Right lobe of liver (tissue), 6 donors: ENCODE measurements around the gene APMAP. TPM values are rescaled to one million over a fixed set of nuclear protein-coding genes. Genes with fewer than 3 reads are reported as not detected.

Experiments
- ATAC-seq, 4 donors: fragments of 200-7000 bp; cut with Tn5 transposase; one replicate each; pipeline ENCODE4 v1.9.1; 2020; ENCODE audit warnings: mild to moderate bottlenecking in 4 of 4, moderate library complexity in 4 of 4
- DNase-seq, 3 donors: peaks; one replicate each; pipeline ENCODE4 v3.0.0-alpha.2; 2020
- H3K27ac ChIP-seq, 3 donors: fragments of 200-600 bp; one replicate each; pipeline ENCODE4 v1.8.0; 2022
- H3K27me3 ChIP-seq, 2 donors: fragments of 200-600 bp; one replicate each; pipeline ENCODE4 v1.8.0; 2022
- H3K36me3 ChIP-seq, 4 donors: fragments of 200-600 bp; sonication (generic) in 1 of 4; one replicate each; pipeline versions ENCODE4 v1.5.1 to v1.8.0; 2017 to 2022; ENCODE audit warnings: control low read depth in 1 of 4
- H3K4me1 ChIP-seq, 4 donors: fragments of 200-600 bp; sonication (generic) in 1 of 4; one replicate each; pipeline versions ENCODE4 v1.5.1 to v1.8.0; 2017 to 2022; ENCODE audit warnings: control low read depth in 1 of 4
- H3K4me3 ChIP-seq, 3 donors: fragments of 200-600 bp; one replicate each; pipeline ENCODE4 v1.8.0; 2022
- H3K9me3 ChIP-seq, 4 donors: fragments of 200-600 bp; sonication (generic) in 1 of 4; one replicate each; pipeline versions ENCODE4 v1.5.1 to v1.8.0; 2017 to 2022; ENCODE audit warnings: control low read depth in 1 of 4
- CTCF ChIP-seq, 4 donors: fragments of 200-600 bp in 3 of 4; fragments of 450-650 bp in 1 of 4; IDR thresholded peaks; one replicate each; pipeline versions ENCODE4 v1.5.1 to v1.8.0; 2016 to 2022; ENCODE audit warnings: antibody characterized with exemption in 4 of 4, mild to moderate bottlenecking in 2 of 4
- POLR2A ChIP-seq: fragments of 450-650 bp; IDR thresholded peaks from one replicate; pipeline ENCODE4 v1.6.1; 2017; ENCODE audit warnings: antibody characterized with exemption, mild to moderate bottlenecking
- WGBS: methylation state at CpG from one replicate; pipeline ENCODE4 v1.1.6; 2018; ENCODE audit warnings: low coverage, low lambda C conversion rate; ENCODE audit not compliant: insufficient coverage; ENCODE audit errors: missing lambda C conversion rate; 5-methylcytosine and 5-hydroxymethylcytosine counted together
- intact Hi-C, 2 donors: fragments of 100-400 bp; cut with DNase I; formaldehyde crosslinking; loops; one replicate each; pipeline versions ENCODE4 v1.11.2 to v1.14.1; 2022
- total RNA-seq, 6 experiments: library from RNA; depleted of rRNA in 2 of 6; stranded (reverse); fragments of >200 nt in 2 of 6; fragmentation: NEBNext Ultra II Directional in 3 of 6; extraction: Animal tissue kit (Norgen Biotek cat#: 25700) in 3 of 6; gene quantifications; one replicate each; pipeline versions ENCODE4 v1.1.0 to v1.2.4, GENCODE V29; 2016 to 2023
- donor health status: DM: no; HTN: yes; CAD: no.
- donor health status: DM: no; HTN: no; CAD: no.
- donor health status: DM: no; HTN: no; CAD: no.
- donor health status: DM: no; HTN: yes; CAD: no.
- donor health status: DM: no; HTN: yes; CAD: no.

APMAP gene
- total RNA-seq, 6 experiments from 2014 or later: 130 to 210 (median 140) TPM

DNA sequence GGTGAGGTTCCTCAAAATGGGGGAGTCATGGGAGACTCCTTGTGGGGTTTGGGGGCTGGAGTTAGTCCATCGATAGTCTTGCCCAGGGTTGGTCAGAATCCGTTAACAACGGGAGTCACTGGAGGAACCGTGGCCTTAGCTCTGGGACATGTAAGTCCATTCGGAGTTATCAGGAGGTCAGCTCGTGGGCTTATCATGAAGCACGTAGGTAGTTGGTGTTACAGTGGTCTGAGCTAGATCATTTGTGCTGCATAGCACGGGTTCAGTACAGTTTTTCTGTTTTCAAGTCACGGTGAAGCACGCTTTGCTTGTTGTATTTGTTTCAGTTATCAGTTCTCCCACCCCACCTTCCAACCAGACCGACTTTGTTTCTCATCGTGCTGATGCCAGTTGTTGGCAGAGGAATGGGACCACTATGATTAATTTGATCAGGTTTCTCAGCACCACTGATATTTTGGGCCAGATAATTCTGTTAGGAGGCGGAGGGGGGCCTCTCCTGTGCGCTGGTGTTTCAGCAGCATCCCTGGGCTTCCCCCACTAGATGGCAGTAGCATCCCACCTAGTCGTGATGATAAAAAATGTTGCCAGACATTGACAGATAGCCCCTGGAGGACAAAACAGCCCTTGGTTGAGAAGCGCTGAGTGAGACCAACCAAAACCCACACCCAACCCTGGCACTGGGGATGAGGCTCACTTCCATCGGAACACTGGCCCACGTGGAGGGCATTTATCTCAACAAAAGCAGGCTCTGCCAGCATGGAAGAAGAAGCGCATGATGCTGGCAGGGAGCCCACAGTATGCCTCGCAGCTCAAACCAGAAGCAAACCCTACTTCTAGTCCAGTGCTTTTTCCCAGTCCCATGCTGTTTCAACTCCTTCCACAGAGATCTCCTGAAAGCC is 2.2 kb upstream of the APMAP start:
- H3K27me3 ChIP-seq: no peaks in the 10 kb centered on the region
- H3K27ac ChIP-seq: no peak overlapping the region
- WGBS: 23% methylated on average over 11 of the region's 20 CpGs
- H3K36me3 ChIP-seq: no peaks in the 10 kb centered on the region
- H3K9me3 ChIP-seq: no peaks in the 10 kb centered on the region
- DNase-seq (peak; percentile 65 to 81 (median 71)), ATAC-seq (peak; percentile 51 to 61 (median 58))
- H3K4me3 ChIP-seq: no peak overlapping the region
- TF ChIP-seq CTCF (IDR thresholded peaks at IDR 0.05) (peak; percentile 91 to 96 (median 94)), POLR2A (no peak)
- intact Hi-C loops: loop anchor here (5.0 to 10.0 kb wide), 3 partner anchors 53 to 180 kb away; no protein-coding TSS in a partner anchor
- peaks cover 0 to 24% (median 6%) of the 10 kb centered on the region in 4 donors for H3K4me1 ChIP-seq

- WGBS: no CpG with 5 or more reads among the region's 1 CpG
- H3K36me3 ChIP-seq: no peaks in the 10 kb centered on the region
- ATAC-seq (no peak), DNase-seq (no peak)
- no peaks in the 10 kb centered on the region for H3K27me3 ChIP-seq
- H3K4me3 ChIP-seq: no peak overlapping the region
- no peaks in the 10 kb centered on the region for H3K9me3 ChIP-seq
- TF ChIP-seq POLR2A (no peak), CTCF (IDR thresholded peaks at IDR 0.05) (no peak)
- no peak overlapping the region for H3K27ac ChIP-seq
- H3K4me1 ChIP-seq: peaks cover 0 to 29% (median 8%) of the 10 kb centered on the region in 4 donors
- intact Hi-C loops: loop anchor here (5.0 to 10.0 kb wide), 2 partner anchors 53 to 181 kb away; no protein-coding TSS in a partner anchor
Measured at GRCh38 chr20:24994186-24994465, 1.6 kb upstream of the APMAP start.

GRCh38 chr20:24993337-24994185 is 1.0 kb upstream of the APMAP start:
- Histone ChIP-seq H3K36me3 (no peaks in the 10 kb centered on the region), H3K4me1 (peaks cover 0 to 32% (median 8%) of the 10 kb centered on the region in 4 donors), H3K9me3 (no peaks in the 10 kb centered on the region), H3K4me3 (peak overlapping the region; percentile 74 to 93 (median 87)), H3K27me3 (no peaks in the 10 kb centered on the region), H3K27ac (peak overlapping the region; percentile 69 to 90 (median 86))
- ATAC-seq: peak in 2 of 4 donors; percentile 5 to 12
- no peak for TF ChIP-seq POLR2A
- peak; percentile 46 to 61 (median 49) for TF ChIP-seq CTCF (IDR thresholded peaks at IDR 0.05)
- intact Hi-C loops: loop anchor here (5.0 to 10.0 kb wide), 2 partner anchors 54 to 181 kb away; no protein-coding TSS in a partner anchor
- peak in 1 of 3 donors; percentile 24 for DNase-seq
- 18% methylated on average over 9 of the region's 9 CpGs for WGBS

- ATAC-seq (peak; percentile 1 to 6 (median 4)), DNase-seq (peak in 2 of 3 donors; percentile 54 to 62)
- H3K36me3 ChIP-seq: no peaks in the 10 kb centered on the region
- peaks cover 0 to 42% (median 12%) of the 10 kb centered on the region in 4 donors for H3K4me1 ChIP-seq
- WGBS: under 1% methylated on average over 31 of the region's 36 CpGs
- H3K27ac ChIP-seq: peak overlapping the region; percentile 69 to 90 (median 86)
- H3K9me3 ChIP-seq: no peaks in the 10 kb centered on the region
- TF ChIP-seq CTCF (IDR thresholded peaks at IDR 0.05) (no peak), POLR2A (no peak)
- intact Hi-C loops: loop anchor here (5.0 to 10.0 kb wide), 2 partner anchors 55 to 183 kb away; no protein-coding TSS in a partner anchor
- peak overlapping the region; percentile 74 to 93 (median 87) for H3K4me3 ChIP-seq
- no peaks in the 10 kb centered on the region for H3K27me3 ChIP-seq
Measured at GRCh38 chr20:24991897-24992486, 559 bp downstream of the APMAP start.
